Measurements from ENCODE around the gene BTG4. TPM values are rescaled to one million over a fixed set of nuclear protein-coding genes. Genes with fewer than 3 reads are reported as not detected.

Gene BTG4
- total RNA-seq, 1 experiment from 2014 or later = not detected

DNA sequence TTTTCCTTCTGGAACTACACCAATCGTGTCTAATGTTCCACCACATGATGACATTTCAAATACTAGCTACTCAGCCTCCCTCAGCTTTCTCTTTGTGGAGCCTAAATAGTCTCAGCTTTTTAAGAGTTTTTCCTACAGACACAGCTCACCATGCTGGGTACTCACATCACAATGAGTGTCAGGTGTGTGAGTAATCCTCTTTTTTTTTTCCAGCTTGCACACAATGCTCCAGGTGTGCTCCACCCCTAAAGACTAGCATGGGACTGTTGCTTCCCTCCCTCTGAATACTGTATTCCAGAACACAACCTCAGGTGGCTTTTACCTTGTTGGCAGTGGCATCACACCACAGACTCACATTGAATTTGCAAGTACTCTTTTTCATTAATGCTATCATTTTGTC, 11.7 kb downstream of the BTG4 start:
- ChIA-PET CTCF (no interaction called here), RAD21 (ENCODE audit: low non-redundant PET in 1 of 2, low total read pairs in 2 of 2, uncharacterized antibody in 2 of 2, unreplicated experiment in 2 of 2) (no interaction called here)
- no peak overlapping the region for H2AFZ ChIP-seq (ENCODE audit: low read depth, low read length, poor library complexity, severe bottlenecking)

DNA sequence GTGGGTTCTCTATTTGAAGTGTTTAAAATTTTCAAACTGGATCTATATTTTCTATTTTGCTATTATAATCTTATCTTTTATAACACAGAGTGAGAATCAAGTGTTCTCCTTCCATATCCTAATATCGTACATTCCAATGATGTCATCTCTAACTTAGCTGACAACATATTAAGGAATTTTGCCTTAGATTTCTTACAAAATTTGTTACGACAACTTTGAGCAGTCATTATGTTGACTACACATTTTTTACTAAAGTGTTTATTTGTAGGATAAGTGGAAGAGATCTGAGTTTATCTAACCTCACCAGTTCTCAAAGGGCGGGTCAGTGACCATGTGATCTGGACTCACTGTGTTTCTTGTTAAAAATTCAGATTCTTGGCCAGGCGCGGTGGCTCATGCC, 12.7 kb downstream of the BTG4 start:
- Histone ChIP-seq H3K9me3 (ENCODE audit: control insufficient read depth in 1 of 2, insufficient read depth in 1 of 2, low read depth in 1 of 2, low read length in 2 of 2) (no peaks in the 10 kb centered on the region), H3K27me3 (ENCODE audit: insufficient read depth, low read length) (no peaks in the 10 kb centered on the region), H3K9ac (ENCODE audit: low read length) (no peak overlapping the region), H4K20me1 (ENCODE audit: insufficient read depth) (no peaks in the 10 kb centered on the region), H3K36me3 (ENCODE audit: control insufficient read depth in 1 of 2, insufficient read depth in 2 of 2, low read length in 2 of 2) (no peaks in the 10 kb centered on the region), H3K79me2 (ENCODE audit: insufficient read depth, low read length) (no peaks in the 10 kb centered on the region), H3K4me1 (ENCODE audit: control insufficient read depth in 1 of 2, insufficient read depth in 2 of 2, low read length in 2 of 2) (no peaks in the 10 kb centered on the region), H2AFZ (ENCODE audit: low read depth, low read length, poor library complexity, severe bottlenecking) (no peak overlapping the region), H3K27ac (ENCODE audit: low read depth, low read length) (no peak overlapping the region), H3K9me2 (ENCODE audit: insufficient read depth) (no peaks in the 10 kb centered on the region), H3K4me3 (replicated peaks in 1 of 2; ENCODE audit: low read depth in 1 of 2, low read length in 2 of 2) (no peak overlapping the region), H3K4me2 (ENCODE audit: low read length) (no peak overlapping the region)
- CTCF ChIA-PET = no interaction called here
- DNase-seq (ENCODE audit: low read depth, low spot score) (no peak), ATAC-seq (no peak)
- intact Hi-C loops (cut with micrococcal nuclease) = no loop called here
- TF ChIP-seq SP1 (IDR thresholded peaks at IDR 0.05; ENCODE audit: low read depth) = no peak
- TF ChIP-seq CBX3 (IDR thresholded peaks at IDR 0.05; ENCODE audit: low read depth) = no peak
- TF ChIP-seq POLR2A (IDR thresholded peaks at IDR 0.05; ENCODE audit: borderline replicate concordance, extremely low read depth, insufficient read depth, insufficient read length) = no peak
- TF ChIP-seq ELF1 (IDR thresholded peaks at IDR 0.05; ENCODE audit: borderline replicate concordance, low read depth) = no peak
- no peak for TF ChIP-seq ZFX (IDR thresholded peaks at IDR 0.05)
- no peak for TF ChIP-seq POLR2AphosphoS5 (IDR thresholded peaks at IDR 0.05; ENCODE audit: low read depth, low read length)
- TF ChIP-seq EGR1 (IDR thresholded peaks at IDR 0.05; ENCODE audit: low read depth) = no peak
- TF ChIP-seq, protein P1, sequence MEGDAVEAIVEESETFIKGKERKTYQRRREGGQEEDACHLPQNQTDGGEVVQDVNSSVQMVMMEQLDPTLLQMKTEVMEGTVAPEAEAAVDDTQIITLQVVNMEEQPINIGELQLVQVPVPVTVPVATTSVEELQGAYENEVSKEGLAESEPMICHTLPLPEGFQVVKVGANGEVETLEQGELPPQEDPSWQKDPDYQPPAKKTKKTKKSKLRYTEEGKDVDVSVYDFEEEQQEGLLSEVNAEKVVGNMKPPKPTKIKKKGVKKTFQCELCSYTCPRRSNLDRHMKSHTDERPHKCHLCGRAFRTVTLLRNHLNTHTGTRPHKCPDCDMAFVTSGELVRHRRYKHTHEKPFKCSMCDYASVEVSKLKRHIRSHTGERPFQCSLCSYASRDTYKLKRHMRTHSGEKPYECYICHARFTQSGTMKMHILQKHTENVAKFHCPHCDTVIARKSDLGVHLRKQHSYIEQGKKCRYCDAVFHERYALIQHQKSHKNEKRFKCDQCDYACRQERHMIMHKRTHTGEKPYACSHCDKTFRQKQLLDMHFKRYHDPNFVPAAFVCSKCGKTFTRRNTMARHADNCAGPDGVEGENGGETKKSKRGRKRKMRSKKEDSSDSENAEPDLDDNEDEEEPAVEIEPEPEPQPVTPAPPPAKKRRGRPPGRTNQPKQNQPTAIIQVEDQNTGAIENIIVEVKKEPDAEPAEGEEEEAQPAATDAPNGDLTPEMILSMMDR (IDR thresholded peaks at IDR 0.05 in 2 of 3, conservative IDR thresholded peaks at IDR 0.05 in 1 of 3; ENCODE audit: borderline replicate concordance in 1 of 3, insufficient read depth in 1 of 3, low read depth in 2 of 3, low read length in 2 of 3) = no peak
- TF ChIP-seq ZNF274 (IDR thresholded peaks at IDR 0.05; ENCODE audit: low read depth, low read length) = no peak
- TF ChIP-seq CEBPB (IDR thresholded peaks at IDR 0.05; ENCODE audit: low read depth) = no peak
- TF ChIP-seq ATF3 (IDR thresholded peaks at IDR 0.05) = no peak
- TF ChIP-seq, protein P2, sequence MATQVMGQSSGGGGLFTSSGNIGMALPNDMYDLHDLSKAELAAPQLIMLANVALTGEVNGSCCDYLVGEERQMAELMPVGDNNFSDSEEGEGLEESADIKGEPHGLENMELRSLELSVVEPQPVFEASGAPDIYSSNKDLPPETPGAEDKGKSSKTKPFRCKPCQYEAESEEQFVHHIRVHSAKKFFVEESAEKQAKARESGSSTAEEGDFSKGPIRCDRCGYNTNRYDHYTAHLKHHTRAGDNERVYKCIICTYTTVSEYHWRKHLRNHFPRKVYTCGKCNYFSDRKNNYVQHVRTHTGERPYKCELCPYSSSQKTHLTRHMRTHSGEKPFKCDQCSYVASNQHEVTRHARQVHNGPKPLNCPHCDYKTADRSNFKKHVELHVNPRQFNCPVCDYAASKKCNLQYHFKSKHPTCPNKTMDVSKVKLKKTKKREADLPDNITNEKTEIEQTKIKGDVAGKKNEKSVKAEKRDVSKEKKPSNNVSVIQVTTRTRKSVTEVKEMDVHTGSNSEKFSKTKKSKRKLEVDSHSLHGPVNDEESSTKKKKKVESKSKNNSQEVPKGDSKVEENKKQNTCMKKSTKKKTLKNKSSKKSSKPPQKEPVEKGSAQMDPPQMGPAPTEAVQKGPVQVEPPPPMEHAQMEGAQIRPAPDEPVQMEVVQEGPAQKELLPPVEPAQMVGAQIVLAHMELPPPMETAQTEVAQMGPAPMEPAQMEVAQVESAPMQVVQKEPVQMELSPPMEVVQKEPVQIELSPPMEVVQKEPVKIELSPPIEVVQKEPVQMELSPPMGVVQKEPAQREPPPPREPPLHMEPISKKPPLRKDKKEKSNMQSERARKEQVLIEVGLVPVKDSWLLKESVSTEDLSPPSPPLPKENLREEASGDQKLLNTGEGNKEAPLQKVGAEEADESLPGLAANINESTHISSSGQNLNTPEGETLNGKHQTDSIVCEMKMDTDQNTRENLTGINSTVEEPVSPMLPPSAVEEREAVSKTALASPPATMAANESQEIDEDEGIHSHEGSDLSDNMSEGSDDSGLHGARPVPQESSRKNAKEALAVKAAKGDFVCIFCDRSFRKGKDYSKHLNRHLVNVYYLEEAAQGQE (IDR thresholded peaks at IDR 0.05; ENCODE audit: low read depth) = no peak
- no TSS peak for BruUV-seq (replicated peaks)
- POLR2A ChIA-PET = no interaction called here
- RAD21 ChIA-PET (ENCODE audit: low non-redundant PET in 1 of 2, low total read pairs in 2 of 2, uncharacterized antibody in 2 of 2, unreplicated experiment in 2 of 2) = no interaction called here

More for the DNA sequence above, 11.7 kb downstream of the BTG4 start:
- no TSS peak for BruUV-seq (replicated peaks)
- H3K27me3 ChIP-seq (ENCODE audit: insufficient read depth, low read length) = no peaks in the 10 kb centered on the region
- H3K27ac ChIP-seq (ENCODE audit: low read depth, low read length) = no peak overlapping the region
- POLR2A ChIA-PET = no interaction called here
- no peak overlapping the region for H3K4me2 ChIP-seq (ENCODE audit: low read length)
- no peaks in the 10 kb centered on the region for H3K36me3 ChIP-seq (ENCODE audit: control insufficient read depth in 1 of 2, insufficient read depth in 2 of 2, low read length in 2 of 2)
- no peaks in the 10 kb centered on the region for H3K79me2 ChIP-seq (ENCODE audit: insufficient read depth, low read length)
- H3K4me3 ChIP-seq (replicated peaks in 1 of 2; ENCODE audit: low read depth in 1 of 2, low read length in 2 of 2) = no peak overlapping the region
- H3K9me2 ChIP-seq (ENCODE audit: insufficient read depth) = no peaks in the 10 kb centered on the region
- TF ChIP-seq RAD21 (IDR thresholded peaks at IDR 0.05; ENCODE audit: low read depth) = no peak
- H3K4me1 ChIP-seq (ENCODE audit: control insufficient read depth in 1 of 2, insufficient read depth in 2 of 2, low read length in 2 of 2) = no peaks in the 10 kb centered on the region
- ATAC-seq = no peak
- no peak overlapping the region for H3K9ac ChIP-seq (ENCODE audit: low read length)
- H3K9me3 ChIP-seq (ENCODE audit: control insufficient read depth in 1 of 2, insufficient read depth in 1 of 2, low read depth in 1 of 2, low read length in 2 of 2) = no peaks in the 10 kb centered on the region
- no peak for DNase-seq (ENCODE audit: low read depth, low spot score)
- H4K20me1 ChIP-seq (ENCODE audit: insufficient read depth) = no peaks in the 10 kb centered on the region
- intact Hi-C loops (cut with micrococcal nuclease) = no loop called here

All from HCT116 (cell line).